Gastrocnemius medialis (tissue), 4 donors: ENCODE measurements around the gene ZNF438. TPM values are rescaled to one million over a fixed set of nuclear protein-coding genes. Genes with fewer than 3 reads are reported as not detected.
A peak's percentile ranks its signal among the peaks of the same experiment; 100 is the strongest.

ENCODE experiments used
- ATAC-seq, 2 donors: fragments of 150-250 bp; one replicate each; pipeline ENCODE4 v1.9.1; 2016
- DNase-seq, 2 donors: peaks; one replicate each; pipeline ENCODE4 v3.0.0-alpha.2; 2019
- H3K27ac ChIP-seq, 4 donors: fragments of 200-600 bp; sonication (generic); 1 replicate in 1 of 4; 2 replicates in 3 of 4; pipeline ENCODE4 v1.5.1; 2016 to 2018; ENCODE audit warnings: mild to moderate bottlenecking in 2 of 4, moderate library complexity in 1 of 4
- H3K27me3 ChIP-seq, 3 donors: fragments of 200-600 bp; sonication (generic) in 2 of 3; 1 replicate in 1 of 3; 2 replicates in 2 of 3; pipeline versions ENCODE4 v1.5.1 to v1.6.0; 2016 to 2019; ENCODE audit warnings: mild to moderate bottlenecking in 1 of 3, moderate library complexity in 1 of 3
- H3K36me3 ChIP-seq, 2 donors: fragments of 200-600 bp; sonication (generic) in 1 of 2; one replicate each; pipeline ENCODE4 v1.5.1; 2017 to 2018
- H3K4me1 ChIP-seq, 2 donors: fragments of 200-600 bp; sonication (generic) in 1 of 2; one replicate each; pipeline ENCODE4 v1.5.1; 2016 to 2017; ENCODE audit warnings: mild to moderate bottlenecking in 2 of 2
- H3K4me3 ChIP-seq, 4 donors: fragments of 200-600 bp; sonication (generic) in 3 of 4; 1 replicate in 1 of 4; 2 replicates in 3 of 4; pipeline ENCODE4 v1.5.1; 2016 to 2019; ENCODE audit warnings: mild to moderate bottlenecking in 2 of 4
- H3K9me3 ChIP-seq, 3 donors: fragments of 200-600 bp; sonication (generic) in 2 of 3; 1 replicate in 1 of 3; 2 replicates in 2 of 3; pipeline ENCODE4 v1.5.1; 2016 to 2019
- CTCF ChIP-seq, 5 experiments: fragments of 450-650 bp in 3 of 5; fragments of 200-600 bp in 2 of 5; sonication (generic) in 2 of 5; IDR thresholded peaks in 4 of 5; conservative IDR thresholded peaks in 1 of 5; 1 replicate in 4 of 5; 2 replicates in 1 of 5; pipeline ENCODE4 v1.5.1; 2016 to 2019; ENCODE audit warnings: antibody characterized with exemption in 5 of 5, mild to moderate bottlenecking in 3 of 5, moderate library complexity in 3 of 5
- POLR2A ChIP-seq, 2 donors: fragments of 450-650 bp; IDR thresholded peaks; one replicate each; pipeline ENCODE4 v1.6.1; 2017; ENCODE audit warnings: antibody characterized with exemption in 2 of 2, mild to moderate bottlenecking in 2 of 2, moderate library complexity in 2 of 2
- in situ Hi-C, 4 donors: fragments of 200-750 bp; cut with MboI; loops; one replicate each; pipeline versions ENCODE4 v1.15.0 to v1.8.0; 2017; ENCODE audit warnings: low sequenced_read_pairs in 4 of 4
- intact Hi-C: fragments of 100-400 bp; cut with DNase I; formaldehyde crosslinking; loops from one replicate; pipeline ENCODE4 v1.15.1; 2023; ENCODE audit warnings: low total_unique reads
- total RNA-seq, 4 donors: library from RNA; depleted of rRNA; stranded (reverse); fragments of >200 nt; gene quantifications; one replicate each; pipeline versions ENCODE4 v1.1.0 to v1.2.3, GENCODE V29; 2016

Gene ZNF438
- total RNA-seq, 4 donors from 2014 or later: 14.4 to 37.0 (median 26.5) TPM

GRCh38 chr10:30999070-30999712 is 32.5 kb downstream of the ZNF438 start:
- Histone ChIP-seq H3K4me3 (peak overlapping the region; percentile 25 to 49 (median 46)), H3K36me3 (no peaks in the 10 kb centered on the region), H3K4me1 (peaks cover 19 to 28% of the 10 kb centered on the region in 2 donors), H3K27ac (peak overlapping the region; percentile 72 to 81 (median 74)), H3K27me3 (no peaks in the 10 kb centered on the region), H3K9me3 (no peaks in the 10 kb centered on the region)
- DNase-seq (peak; percentile 40 to 78), ATAC-seq (peak; percentile 91 to 98)
- TF ChIP-seq POLR2A (IDR thresholded peaks at IDR 0.05) (peak in 1 of 2 donors; percentile 45), CTCF (IDR thresholded peaks at IDR 0.05 in 4 of 5, conservative IDR thresholded peaks at IDR 0.05 in 1 of 5) (no peak)
- intact Hi-C loops: loop anchor here (2.0 kb wide), 1 partner anchor 18 kb away; no protein-coding TSS in a partner anchor
- in situ Hi-C loops: no loop called here

GRCh38 chr10:30997536-30998235 is 34.0 kb downstream of the ZNF438 start:
- no peak for TF ChIP-seq POLR2A (IDR thresholded peaks at IDR 0.05)
- no peak for TF ChIP-seq CTCF (IDR thresholded peaks at IDR 0.05 in 4 of 5, conservative IDR thresholded peaks at IDR 0.05 in 1 of 5)
- H3K27me3 ChIP-seq: no peaks in the 10 kb centered on the region
- peak overlapping the region in 3 of 4 donors; percentile 5 to 72 (median 14) for H3K27ac ChIP-seq
- intact Hi-C loops (loop anchor here (2.0 kb wide), 1 partner anchor 17 kb away; no protein-coding TSS in a partner anchor), in situ Hi-C loops (no loop called here)
- H3K9me3 ChIP-seq: no peaks in the 10 kb centered on the region
- peak overlapping the region in 3 of 4 donors; percentile 37 to 46 (median 46) for H3K4me3 ChIP-seq
- ATAC-seq (no peak), DNase-seq (no peak)
- peaks cover 24 to 25% of the 10 kb centered on the region in 2 donors for H3K4me1 ChIP-seq
- H3K36me3 ChIP-seq: no peaks in the 10 kb centered on the region

- H3K27ac ChIP-seq: no peak overlapping the region
- ATAC-seq: no peak
- intact Hi-C loops: no loop called here
- no peaks in the 10 kb centered on the region for H3K9me3 ChIP-seq
- in situ Hi-C loops: no loop called here
- TF ChIP-seq POLR2A (IDR thresholded peaks at IDR 0.05) (no peak), CTCF (IDR thresholded peaks at IDR 0.05 in 4 of 5, conservative IDR thresholded peaks at IDR 0.05 in 1 of 5) (no peak)
- peaks cover 24 to 27% of the 10 kb centered on the region in 2 donors for H3K4me1 ChIP-seq
- H3K4me3 ChIP-seq: peak overlapping the region in 2 of 4 donors; percentile 35 to 46
- no peaks in the 10 kb centered on the region for H3K27me3 ChIP-seq
- H3K36me3 ChIP-seq: no peaks in the 10 kb centered on the region
- no peak for DNase-seq
Measured at GRCh38 chr10:30996481-30997005, 35.1 kb downstream of the ZNF438 start.

GRCh38 chr10:30995081-30995770 is 36.4 kb downstream of the ZNF438 start:
- in situ Hi-C loops: no loop called here
- Histone ChIP-seq H3K27me3 (no peaks in the 10 kb centered on the region), H3K4me3 (no peak overlapping the region), H3K36me3 (no peaks in the 10 kb centered on the region), H3K27ac (no peak overlapping the region), H3K4me1 (peaks cover 21 to 33% of the 10 kb centered on the region in 2 donors), H3K9me3 (no peaks in the 10 kb centered on the region)
- intact Hi-C loops: no loop called here
- TF ChIP-seq CTCF (IDR thresholded peaks at IDR 0.05 in 4 of 5, conservative IDR thresholded peaks at IDR 0.05 in 1 of 5): no peak
- no peak for TF ChIP-seq POLR2A (IDR thresholded peaks at IDR 0.05)
- ATAC-seq (no peak), DNase-seq (no peak)
